Activated naive CD8-positive, alpha-beta T cell treated with anti-CD3 and anti-CD28 coated beads for 36 hours (primary cell): Measurements from ENCODE around the gene PC. TPM values are rescaled to one million over a fixed set of nuclear protein-coding genes. Genes with fewer than 3 reads are reported as not detected.
A peak's percentile ranks its signal among the peaks of the same experiment; 100 is the strongest.
"Not testable (repeated sequence)": the region's sequence is repeated elsewhere in the genome, so short reads cannot be mapped to it uniquely, and the experiment has no call there.

ENCODE experiments used
- DNase-seq: peaks from one replicate; pipeline ENCODE4 v3.0.0; 2021
- H3K27ac Mint-ChIP-seq: one replicate; pipeline ENCODE4 v1.8.0; 2022; ENCODE audit warnings: mild to moderate bottlenecking, moderate library complexity, mixed read lengths
- H3K27me3 Mint-ChIP-seq: one replicate; pipeline ENCODE4 v1.8.0; 2022; ENCODE audit warnings: mild to moderate bottlenecking, mixed read lengths
- H3K36me3 Mint-ChIP-seq: one replicate; pipeline ENCODE4 v1.8.0; 2021; ENCODE audit warnings: mild to moderate bottlenecking, mixed read lengths
- H3K4me1 Mint-ChIP-seq: one replicate; pipeline ENCODE4 v1.8.0; 2021; ENCODE audit warnings: mixed read lengths
- H3K4me3 Mint-ChIP-seq: one replicate; pipeline ENCODE4 v1.8.0; 2022; ENCODE audit warnings: mild to moderate bottlenecking, moderate library complexity, mixed read lengths
- H3K9me3 Mint-ChIP-seq: one replicate; pipeline ENCODE4 v1.8.0; 2022; ENCODE audit warnings: mixed read lengths
- total RNA-seq, 2 experiments: library from RNA; stranded (reverse); gene quantifications; one replicate each; pipeline ENCODE4 v1.2.3, GENCODE V29; 2021

Gene PC
- total RNA-seq, 2 experiments from 2014 or later: 8.1 TPM

GRCh38 chr11:66970807-66971442, 12.7 kb upstream of the PC start:
- Mint-ChIP-seq H3K27me3 (peaks cover 6% of the 10 kb centered on the region), H3K36me3 (no peaks in the 10 kb centered on the region), H3K4me1 (peaks cover 6% of the 10 kb centered on the region), H3K4me3 (no peak overlapping the region), H3K9me3 (no peaks in the 10 kb centered on the region), H3K27ac (peak overlapping the region; percentile 39)
- no peak for DNase-seq

- H3K4me1 Mint-ChIP-seq: peaks cover 6% of the 10 kb centered on the region
- H3K27ac Mint-ChIP-seq: peak overlapping the region; percentile 39
- no peak overlapping the region for H3K4me3 Mint-ChIP-seq
- no peaks in the 10 kb centered on the region for H3K36me3 Mint-ChIP-seq
- no peaks in the 10 kb centered on the region for H3K9me3 Mint-ChIP-seq
- H3K27me3 Mint-ChIP-seq: peaks cover 3% of the 10 kb centered on the region
- no peak for DNase-seq
These were observed 12.2 kb upstream of the PC start for GRCh38 chr11:66970371-66970806.

- Mint-ChIP-seq H3K4me3 (no peak overlapping the region), H3K36me3 (no peaks in the 10 kb centered on the region), H3K9me3 (no peaks in the 10 kb centered on the region), H3K27me3 (peaks cover 3% of the 10 kb centered on the region), H3K4me1 (peaks cover 6% of the 10 kb centered on the region), H3K27ac (no peak overlapping the region)
- DNase-seq: no peak
These were observed 11.5 kb upstream of the PC start for GRCh38 chr11:66969584-66970225.

GRCh38 chr11:66967670-66968425, 9.7 kb upstream of the PC start:
- no peak overlapping the region for H3K4me3 Mint-ChIP-seq
- no peaks in the 10 kb centered on the region for H3K36me3 Mint-ChIP-seq
- H3K4me1 Mint-ChIP-seq: peaks cover 6% of the 10 kb centered on the region
- no peak overlapping the region for H3K27ac Mint-ChIP-seq
- peaks cover 3% of the 10 kb centered on the region for H3K27me3 Mint-ChIP-seq
- no peak for DNase-seq
- H3K9me3 Mint-ChIP-seq: no peaks in the 10 kb centered on the region

- no peak overlapping the region for H3K27ac Mint-ChIP-seq
- H3K9me3 Mint-ChIP-seq: no peaks in the 10 kb centered on the region
- H3K4me3 Mint-ChIP-seq: no peak overlapping the region
- peaks cover 3% of the 10 kb centered on the region for H3K27me3 Mint-ChIP-seq
- H3K36me3 Mint-ChIP-seq: no peaks in the 10 kb centered on the region
- H3K4me1 Mint-ChIP-seq: peaks cover 6% of the 10 kb centered on the region
- DNase-seq: no peak
These were observed 8.2 kb upstream of the PC start for GRCh38 chr11:66966351-66966750.

- Mint-ChIP-seq H3K4me1 (peaks cover 2% of the 10 kb centered on the region), H3K4me3 (no peak overlapping the region), H3K9me3 (no peaks in the 10 kb centered on the region), H3K36me3 (no peaks in the 10 kb centered on the region), H3K27ac (no peak overlapping the region), H3K27me3 (peaks cover 3% of the 10 kb centered on the region)
- no peak for DNase-seq
These were observed 6.3 kb upstream of the PC start for GRCh38 chr11:66964495-66964894.

- no peak overlapping the region for H3K4me3 Mint-ChIP-seq
- H3K27ac Mint-ChIP-seq: no peak overlapping the region
- no peaks in the 10 kb centered on the region for H3K9me3 Mint-ChIP-seq
- H3K27me3 Mint-ChIP-seq: peaks cover 3% of the 10 kb centered on the region
- H3K4me1 Mint-ChIP-seq: peaks cover 11% of the 10 kb centered on the region
- no peak for DNase-seq
- no peaks in the 10 kb centered on the region for H3K36me3 Mint-ChIP-seq
These were observed 4.6 kb upstream of the PC start for GRCh38 chr11:66962801-66963200.

- H3K4me1 Mint-ChIP-seq: peaks cover 14% of the 10 kb centered on the region
- DNase-seq: no peak
- H3K27ac Mint-ChIP-seq: no peak overlapping the region
- peaks cover 3% of the 10 kb centered on the region for H3K27me3 Mint-ChIP-seq
- H3K4me3 Mint-ChIP-seq: no peak overlapping the region
- no peaks in the 10 kb centered on the region for H3K9me3 Mint-ChIP-seq
- no peaks in the 10 kb centered on the region for H3K36me3 Mint-ChIP-seq
These were observed 4.1 kb upstream of the PC start for GRCh38 chr11:66962247-66962646.

GRCh38 chr11:66961691-66962213, 3.6 kb upstream of the PC start:
- not testable (repeated sequence) for H3K4me3 Mint-ChIP-seq, H3K27me3 Mint-ChIP-seq, H3K27ac Mint-ChIP-seq, H3K36me3 Mint-ChIP-seq, H3K9me3 Mint-ChIP-seq, DNase-seq
- H3K4me1 Mint-ChIP-seq: peaks cover 16% of the 10 kb centered on the region

- no peak for DNase-seq
- no peaks in the 10 kb centered on the region for H3K36me3 Mint-ChIP-seq
- H3K27ac Mint-ChIP-seq: peak overlapping the region; percentile 90
- H3K4me1 Mint-ChIP-seq: peaks cover 19% of the 10 kb centered on the region
- no peaks in the 10 kb centered on the region for H3K9me3 Mint-ChIP-seq
- H3K27me3 Mint-ChIP-seq: no peaks in the 10 kb centered on the region
- peak overlapping the region; percentile 74 for H3K4me3 Mint-ChIP-seq
These were observed 732 bp upstream of the PC start for GRCh38 chr11:66958956-66959274.

GRCh38 chr11:66957971-66958231, 282 bp downstream of the PC start:
- H3K27me3 Mint-ChIP-seq: no peaks in the 10 kb centered on the region
- H3K36me3 Mint-ChIP-seq: no peaks in the 10 kb centered on the region
- DNase-seq: no peak
- no peak overlapping the region for H3K27ac Mint-ChIP-seq
- H3K4me1 Mint-ChIP-seq: peaks cover 19% of the 10 kb centered on the region
- no peaks in the 10 kb centered on the region for H3K9me3 Mint-ChIP-seq
- H3K4me3 Mint-ChIP-seq: peak overlapping the region; percentile 74

GRCh38 chr11:66956689-66957290, 1.4 kb downstream of the PC start:
- Mint-ChIP-seq H3K27me3 (no peaks in the 10 kb centered on the region), H3K4me3 (peak overlapping the region; percentile 63), H3K36me3 (no peaks in the 10 kb centered on the region), H3K4me1 (peaks cover 19% of the 10 kb centered on the region), H3K9me3 (no peaks in the 10 kb centered on the region), H3K27ac (no peak overlapping the region)
- DNase-seq: no peak

- Mint-ChIP-seq H3K4me1 (peaks cover 14% of the 10 kb centered on the region), H3K4me3 (no peak overlapping the region), H3K9me3 (no peaks in the 10 kb centered on the region), H3K27me3 (no peaks in the 10 kb centered on the region), H3K36me3 (no peaks in the 10 kb centered on the region), H3K27ac (no peak overlapping the region)
- no peak for DNase-seq
These were observed 4.9 kb downstream of the PC start for GRCh38 chr11:66953081-66953833.

GRCh38 chr11:66951927-66952337, 6.3 kb downstream of the PC start:
- Mint-ChIP-seq H3K36me3 (no peaks in the 10 kb centered on the region), H3K27ac (no peak overlapping the region), H3K4me1 (peaks cover 11% of the 10 kb centered on the region), H3K9me3 (no peaks in the 10 kb centered on the region), H3K4me3 (no peak overlapping the region), H3K27me3 (no peaks in the 10 kb centered on the region)
- DNase-seq: no peak

- no peaks in the 10 kb centered on the region for H3K9me3 Mint-ChIP-seq
- peaks cover 6% of the 10 kb centered on the region for H3K4me1 Mint-ChIP-seq
- no peak overlapping the region for H3K4me3 Mint-ChIP-seq
These were observed 7.0 kb downstream of the PC start for GRCh38 chr11:66951135-66951534.

More at GRCh38 chr11:66951135-66951534, 7.0 kb downstream of the PC start:
- H3K36me3 Mint-ChIP-seq: no peaks in the 10 kb centered on the region
- no peak for DNase-seq
- no peaks in the 10 kb centered on the region for H3K27me3 Mint-ChIP-seq
- no peak overlapping the region for H3K27ac Mint-ChIP-seq
